HT1080 (cell line): ENCODE results near the gene BRD9. TPM values are rescaled to one million over a fixed set of nuclear protein-coding genes. Genes with fewer than 3 reads are reported as not detected.
"Not testable (repeated sequence)": the region's sequence is repeated elsewhere in the genome, so short reads cannot be mapped to it uniquely, and the experiment has no call there.

Experiments
- DNase-seq: peaks from one replicate; pipeline ENCODE4 v3.0.0-alpha.2; 2015; ENCODE audit warnings: low read depth
- total RNA-seq: library from RNA; depleted of rRNA; stranded (reverse); fragments of >200 nt; shearing (Covaris generic); gene quantifications from 2 replicates; pipeline ENCODE4 v1.2.3, GENCODE V29; 2014

Gene BRD9
- total RNA-seq, 1 experiment from 2014 or later, result 52.7 TPM

GRCh38 chr5:923281-923873 is 30.8 kb upstream of the BRD9 start:
- peak; percentile 70 for DNase-seq

DNA sequence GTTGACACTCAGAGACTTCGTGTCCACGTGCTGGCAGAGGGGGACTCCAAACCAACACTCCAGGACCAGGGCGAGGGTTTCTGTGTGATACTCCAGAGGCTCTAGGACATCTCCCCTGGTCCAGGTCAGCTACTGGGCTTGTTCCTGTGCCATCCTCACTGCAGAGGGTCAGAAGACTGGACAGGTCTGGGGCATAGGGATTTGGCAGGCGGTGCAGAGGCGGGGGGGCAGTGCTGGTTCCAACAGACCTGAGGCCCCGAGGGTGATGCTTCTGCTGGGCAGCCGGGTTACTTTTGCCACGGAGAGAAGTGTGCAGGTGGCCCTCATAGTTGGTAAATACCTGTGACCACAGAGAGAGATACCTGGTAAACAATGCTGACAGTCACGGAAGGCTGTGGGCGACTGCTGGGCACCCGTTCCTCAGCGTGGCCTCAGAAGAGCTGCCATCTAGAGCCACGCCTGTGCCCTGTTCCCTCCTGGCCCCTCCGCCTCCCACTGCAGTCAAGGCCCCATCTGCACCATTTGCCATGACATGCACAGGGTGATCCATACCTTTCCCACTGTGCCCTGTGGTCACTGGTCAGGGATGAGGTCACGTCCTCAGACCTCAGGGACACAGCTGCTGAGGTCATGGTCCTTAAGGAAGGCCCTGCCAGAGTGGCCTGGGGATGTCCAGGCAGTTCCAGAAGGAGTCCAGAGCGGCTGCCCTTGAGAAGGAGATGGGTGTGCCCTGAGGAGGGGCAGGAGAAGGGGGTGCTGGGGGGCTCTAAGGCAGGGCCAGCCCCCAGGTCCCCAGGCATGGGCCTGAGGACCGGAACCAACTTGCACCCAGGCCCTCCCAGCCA is 30.1 kb upstream of the BRD9 start:
- DNase-seq, result no peak

- no peak for DNase-seq
Measured at GRCh38 chr5:921456-922435, 29.1 kb upstream of the BRD9 start.

DNA sequence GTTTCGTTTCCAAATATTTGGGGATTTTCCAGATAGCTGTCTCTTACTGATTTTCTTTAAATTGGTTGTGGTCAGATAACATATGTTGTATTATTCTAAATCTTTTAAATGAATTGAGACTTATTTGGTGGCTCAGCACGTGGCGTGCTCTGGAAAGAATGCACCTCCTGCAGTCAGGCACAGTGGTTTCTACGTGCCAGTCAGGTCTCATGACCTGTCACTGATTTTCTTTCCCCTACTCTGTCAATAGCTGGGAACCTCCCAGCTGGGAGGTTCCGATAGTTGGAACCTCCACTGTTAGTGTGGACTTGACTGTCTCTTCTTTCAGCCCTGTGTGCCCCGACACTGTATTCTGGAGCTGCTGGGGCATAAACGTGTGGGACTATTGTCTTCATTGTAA is 27.7 kb upstream of the BRD9 start:
- no peak for DNase-seq

DNA sequence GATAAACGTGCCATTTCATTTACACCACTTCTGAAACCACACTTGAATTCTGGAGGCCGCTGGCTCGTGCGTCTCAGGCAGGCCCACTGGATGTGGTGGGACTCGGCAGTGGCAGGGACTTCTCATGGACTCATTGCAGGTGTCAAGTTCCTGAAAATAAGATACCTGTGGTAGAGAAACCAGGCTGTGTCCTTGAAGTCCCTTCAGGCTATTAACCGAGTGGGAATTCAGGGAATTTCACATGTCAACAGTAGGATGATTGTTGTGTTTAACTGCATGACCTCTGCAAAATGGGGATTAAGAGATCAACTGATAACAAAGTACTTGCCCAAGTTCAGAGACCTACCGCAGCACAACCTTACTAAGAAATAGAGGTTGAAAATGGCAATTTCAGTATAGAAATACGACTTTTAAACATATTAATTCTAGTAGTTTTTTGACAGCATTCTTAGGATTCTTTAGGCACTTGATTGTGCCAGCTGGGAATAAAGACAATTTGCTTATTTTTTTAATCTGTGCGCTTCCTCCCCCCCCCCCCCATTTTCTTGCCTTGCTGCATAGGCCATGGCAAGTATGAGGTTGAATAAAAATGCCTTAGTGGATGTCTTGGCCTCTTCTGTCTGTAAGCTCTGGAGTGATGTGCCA is 26.9 kb upstream of the BRD9 start:
- no peak for DNase-seq

- not testable (repeated sequence) for DNase-seq
Measured at GRCh38 chr5:918717-919116, 26.1 kb upstream of the BRD9 start.

GRCh38 chr5:916441-917293 is 24.1 kb upstream of the BRD9 start:
- no peak for DNase-seq

- no peak for DNase-seq
Measured at GRCh38 chr5:915946-916345, 23.3 kb upstream of the BRD9 start.

DNA sequence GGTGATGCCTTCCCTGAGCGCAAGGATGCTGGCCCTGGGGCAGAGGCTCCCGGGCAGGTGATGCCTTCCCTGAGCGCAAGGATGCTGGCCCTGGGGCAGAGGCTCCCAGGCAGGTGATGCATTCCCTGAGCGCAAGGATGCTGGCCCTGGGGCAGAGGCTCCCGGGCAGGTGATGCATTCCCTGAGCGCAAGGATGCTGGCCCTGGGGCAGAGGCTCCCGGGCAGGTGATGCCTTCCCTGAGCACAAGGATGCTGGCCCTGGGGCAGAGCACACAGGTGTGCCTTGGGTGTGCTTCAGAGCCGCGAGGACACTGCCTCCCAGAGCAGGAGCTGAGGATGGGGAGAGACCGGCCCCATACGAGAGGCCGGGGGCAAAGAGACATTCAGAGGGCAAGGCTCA is 22.7 kb upstream of the BRD9 start:
- DNase-seq, result not testable (repeated sequence)

DNA sequence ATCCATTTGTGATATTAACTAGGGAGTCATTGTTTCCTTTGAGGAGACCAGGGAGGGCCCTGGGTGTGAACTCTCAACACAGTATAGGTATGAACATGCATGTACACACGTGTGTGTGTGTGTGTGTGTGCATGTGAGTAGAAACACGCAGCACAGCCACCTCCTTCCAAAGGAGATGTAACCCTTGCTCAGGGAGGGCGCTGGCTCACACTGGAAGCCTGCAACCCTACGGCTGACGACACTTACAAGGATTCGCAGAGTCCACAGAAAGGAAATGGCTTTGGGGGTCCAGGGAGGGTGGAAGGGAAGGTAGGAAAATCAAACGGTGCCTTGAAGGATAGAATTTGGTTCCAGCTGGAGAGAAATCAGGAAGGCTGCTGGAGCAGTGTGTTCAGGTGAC is 22.0 kb upstream of the BRD9 start:
- no peak for DNase-seq

- DNase-seq, result no peak
Measured at GRCh38 chr5:914174-914573, 21.6 kb upstream of the BRD9 start.

DNA sequence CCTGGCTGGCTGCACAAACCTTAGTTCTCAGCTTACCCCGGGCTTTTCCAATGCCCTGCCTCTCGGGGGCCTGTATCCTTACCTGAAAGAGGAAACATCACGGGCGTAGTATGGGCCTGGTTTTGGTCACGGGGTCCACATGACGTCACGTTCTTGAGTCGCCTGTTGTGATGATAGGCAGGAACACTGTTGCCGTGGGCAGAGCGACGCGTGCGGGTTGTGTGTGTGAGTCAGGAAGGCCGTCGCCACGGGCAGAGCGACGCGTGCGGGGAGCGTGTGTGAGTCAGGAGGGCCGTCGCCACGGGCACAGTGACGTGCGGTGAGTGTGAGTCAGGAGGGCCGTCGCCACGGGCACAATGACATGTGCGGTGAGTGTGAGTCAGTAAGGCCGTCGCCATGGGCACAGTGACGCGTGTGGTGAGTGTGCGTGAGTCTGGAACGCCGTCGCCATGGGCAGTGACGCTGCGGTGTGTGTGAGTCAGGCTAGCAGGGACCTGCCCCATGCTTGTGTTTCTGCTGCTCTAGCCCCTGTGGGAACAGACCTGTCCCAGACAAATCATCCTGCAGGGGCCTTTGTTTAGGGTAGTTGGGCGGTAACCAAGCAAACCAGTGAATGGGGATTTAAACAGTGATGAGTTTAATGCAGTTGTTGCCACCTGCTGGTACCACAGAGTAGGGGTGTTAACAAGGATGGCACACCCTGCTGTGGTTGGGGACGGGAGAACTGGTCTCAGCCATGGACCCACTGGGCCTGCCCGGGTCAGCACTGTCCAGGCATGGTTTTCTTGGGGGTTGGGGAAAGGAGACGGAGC is 19.9 kb upstream of the BRD9 start:
- DNase-seq, result peak; percentile 99

GRCh38 chr5:911601-912000 is 19.0 kb upstream of the BRD9 start:
- DNase-seq, result peak; percentile 95

DNA sequence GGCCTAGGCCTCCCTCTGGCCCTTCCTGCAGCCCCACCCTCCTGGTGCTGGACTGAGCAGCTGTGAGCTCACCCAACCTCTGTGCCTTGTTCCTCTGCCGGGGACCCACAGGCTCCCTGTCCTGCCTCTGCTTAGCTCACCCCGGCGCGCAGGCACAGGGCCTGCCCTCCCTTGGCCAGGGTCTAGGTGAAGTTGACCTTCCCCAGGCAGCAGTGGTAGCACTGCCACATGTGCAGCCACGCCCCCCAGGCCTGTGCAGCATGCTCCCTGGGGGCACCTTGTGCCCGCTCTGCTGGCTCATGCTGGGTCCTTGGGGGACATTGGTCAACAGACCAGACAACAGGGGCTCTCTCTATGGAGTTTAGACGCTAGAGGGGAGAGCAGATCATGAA is 18.2 kb upstream of the BRD9 start:
- DNase-seq, result no peak

GRCh38 chr5:909994-910768 is 17.6 kb upstream of the BRD9 start:
- no peak for DNase-seq

DNA sequence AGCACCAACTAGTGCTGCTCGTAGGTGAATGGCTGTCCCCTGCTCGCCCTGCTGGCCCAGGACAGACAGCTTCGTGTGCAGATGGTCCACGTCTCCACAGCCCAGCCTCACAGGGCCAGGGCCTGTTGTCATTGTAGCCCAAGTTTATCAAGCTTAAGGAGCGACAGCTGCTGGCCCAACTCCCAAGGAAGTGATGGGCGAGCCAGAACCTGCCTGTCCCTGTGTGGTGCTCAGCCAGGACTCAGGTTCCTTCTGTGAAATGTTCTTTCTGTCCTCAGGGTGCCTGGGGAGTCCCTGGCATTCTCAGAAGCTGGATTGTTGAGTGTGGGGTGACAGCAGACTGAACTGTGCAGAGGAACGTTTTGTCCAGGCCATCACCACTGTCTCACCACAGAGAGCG is 16.5 kb upstream of the BRD9 start:
- no peak for DNase-seq

- DNase-seq, result no peak
Measured at GRCh38 chr5:908172-908571, 15.6 kb upstream of the BRD9 start.

- DNase-seq, result no peak
Measured at GRCh38 chr5:907366-907910, 14.8 kb upstream of the BRD9 start.
